GM12872 (cell line): Measurements from ENCODE around the gene RCOR1.

ENCODE experiments used
- CTCF ChIP-seq: IDR thresholded peaks from 3 replicates; pipeline ENCODE4 v1.5.1; 2011; ENCODE audit warnings: low read depth, mild to moderate bottlenecking, low read length, moderate library complexity; ENCODE audit not compliant: insufficient read depth

The RCOR1 gene

GRCh38 chr14:102591944-102592762 lies at the start of gene RCOR1:
Gene RCOR1, plus strand, starts transcription at chr14:102592649. Its CDS starts 238 bp downstream, at chr14:102592887.
- no peak for TF ChIP-seq CTCF

GRCh38 chr14:102544046-102544746 lies 48.3 kb upstream of the RCOR1 start:
- TF ChIP-seq CTCF: no peak

GRCh38 chr14:102544747-102545460 lies 47.5 kb upstream of the RCOR1 start:
- no peak for TF ChIP-seq CTCF

GRCh38 chr14:102545461-102546265 lies 46.8 kb upstream of the RCOR1 start:
- no peak for TF ChIP-seq CTCF

- no peak for TF ChIP-seq CTCF
Observed at GRCh38 chr14:102548616-102549240, 43.7 kb upstream of the RCOR1 start.

GRCh38 chr14:102551995-102552705 lies 40.3 kb upstream of the RCOR1 start:
- TF ChIP-seq CTCF: no peak
